GM23338 (cell line): ENCODE measurements around the gene GCHFR. TPM values are rescaled to one million over a fixed set of nuclear protein-coding genes. Genes with fewer than 3 reads are reported as not detected.

Experiments
- ATAC-seq: fragments of 200-7000 bp; cut with Tn5 transposase; 3 replicates; pipeline ENCODE4 v1.9.1; 2020
- DNase-seq: peaks from one replicate; pipeline ENCODE4 v3.0.0-alpha.2; 2015; ENCODE audit warnings: low spot score
- H2AFZ ChIP-seq: fragments of 200-600 bp; sonication (generic); 2 replicates; pipeline ENCODE4 v1.8.0; 2016; ENCODE audit warnings: antibody characterized with exemption, mild to moderate bottlenecking, moderate library complexity
- H3F3A ChIP-seq: fragments of 200-600 bp; sonication (generic); replicated peaks from 2 replicates; pipeline ENCODE4 v1.8.0; 2017; ENCODE audit warnings: antibody characterized with exemption, mixed run types, low read depth
- H3K27ac ChIP-seq: fragments of 200-600 bp; sonication (generic); 2 replicates; pipeline ENCODE4 v1.6.1; 2016; ENCODE audit warnings: low read depth
- H3K27me3 ChIP-seq: fragments of 200-600 bp; sonication (generic); 2 replicates; pipeline ENCODE4 v1.8.0; 2016; ENCODE audit warnings: mild to moderate bottlenecking, mixed run types, moderate library complexity; ENCODE audit not compliant: insufficient read depth
- H3K36me3 ChIP-seq: fragments of 200-600 bp; sonication (generic); 2 replicates; pipeline ENCODE4 v1.8.0; 2016; ENCODE audit warnings: mild to moderate bottlenecking; ENCODE audit not compliant: insufficient read depth
- H3K4me1 ChIP-seq: fragments of 200-600 bp; sonication (generic); 2 replicates; pipeline ENCODE4 v1.8.0; 2016; ENCODE audit warnings: mild to moderate bottlenecking, moderate library complexity; ENCODE audit not compliant: insufficient read depth
- H3K4me2 ChIP-seq: fragments of 200-600 bp; sonication (generic); 2 replicates; pipeline ENCODE4 v1.7.1; 2017; ENCODE audit warnings: mixed run types
- H3K4me3 ChIP-seq: fragments of 200-600 bp; sonication (generic); 2 replicates; pipeline ENCODE4 v1.6.1; 2016; ENCODE audit warnings: mixed run types
- H3K79me2 ChIP-seq: fragments of 200-600 bp; sonication (generic); replicated peaks from 2 replicates; pipeline ENCODE4 v1.8.0; 2017; ENCODE audit warnings: mild to moderate bottlenecking; ENCODE audit not compliant: insufficient read depth
- H3K9me2 ChIP-seq: fragments of 200-600 bp; sonication (generic); 2 replicates; pipeline ENCODE4 v1.8.0; 2017; ENCODE audit not compliant: insufficient read depth
- H4K20me1 ChIP-seq: fragments of 200-600 bp; sonication (generic); replicated peaks from 2 replicates; pipeline ENCODE4 v1.8.0; 2017; ENCODE audit warnings: mild to moderate bottlenecking; ENCODE audit not compliant: insufficient read depth
- H3K27ac Mint-ChIP-seq: 2 replicates; pipeline ENCODE4 v1.8.0; 2020; ENCODE audit warnings: inconsistent platforms, mild to moderate bottlenecking, moderate library complexity, mixed read lengths
- H3K27me3 Mint-ChIP-seq: 3 replicates; pipeline ENCODE4 v1.8.0; 2022; ENCODE audit warnings: low read depth, mild to moderate bottlenecking, moderate library complexity, mixed read lengths, inconsistent platforms; ENCODE audit not compliant: insufficient read depth, poor library complexity
- H3K36me3 Mint-ChIP-seq: 3 replicates; pipeline ENCODE4 v1.8.0; 2021; ENCODE audit warnings: low read depth, mild to moderate bottlenecking, inconsistent platforms, moderate library complexity, mixed read lengths
- H3K4me1 Mint-ChIP-seq: 3 replicates; pipeline ENCODE4 v1.8.0; 2020; ENCODE audit warnings: mild to moderate bottlenecking, inconsistent platforms, mixed read lengths
- H3K4me3 Mint-ChIP-seq: 3 replicates; pipeline ENCODE4 v1.8.0; 2021; ENCODE audit warnings: moderate library complexity, mild to moderate bottlenecking, inconsistent platforms, mixed read lengths
- H3K9me3 Mint-ChIP-seq: 3 replicates; pipeline ENCODE4 v1.8.0; 2020; ENCODE audit warnings: moderate library complexity, mild to moderate bottlenecking, inconsistent platforms, mixed read lengths
- CTCF ChIP-seq, 2 experiments: fragments of 200-600 bp in 1 of 2; sonication (generic) in 1 of 2; conservative IDR thresholded peaks; 2 replicates each; pipeline versions ENCODE4 v1.5.1 to v1.6.1; 2016 to 2017; ENCODE audit warnings: antibody characterized with exemption in 2 of 2, low read depth in 2 of 2, mild to moderate bottlenecking in 2 of 2, moderate library complexity in 1 of 2
- EZH2 ChIP-seq: fragments of 200-600 bp; sonication (generic); IDR thresholded peaks from one replicate; pipeline ENCODE4 v1.8.0; 2017; ENCODE audit warnings: antibody characterized with exemption, mild to moderate bottlenecking, low read depth; ENCODE audit not compliant: unreplicated experiment
- EZH2phosphoT487 ChIP-seq: fragments of 200-600 bp; sonication (generic); IDR thresholded peaks from one replicate; pipeline ENCODE4 v1.8.1; 2018; ENCODE audit warnings: antibody characterized with exemption; ENCODE audit not compliant: unreplicated experiment
- NANOG ChIP-seq: IDR thresholded peaks from 2 replicates; pipeline ENCODE4 v1.6.1; 2016; ENCODE audit warnings: antibody characterized with exemption, borderline replicate concordance
- POLR2AphosphoS5 ChIP-seq: IDR thresholded peaks from 2 replicates; pipeline ENCODE4 v1.6.1; 2016; ENCODE audit warnings: antibody characterized with exemption, low read depth
- STAT1 ChIP-seq: IDR thresholded peaks from one replicate; pipeline ENCODE4 v1.6.1; 2016; ENCODE audit warnings: antibody characterized with exemption; ENCODE audit not compliant: unreplicated experiment
- ZNF331 ChIP-seq: fragments of 250-450 bp; sonication (Bioruptor Pico); IDR thresholded peaks from 2 replicates; pipeline ENCODE4 v1.5.0; 2020; ENCODE audit warnings: low read depth, mild to moderate bottlenecking, moderate library complexity
- polyA plus RNA-seq: library from polyadenylated mRNA; unstranded; fragments of >200 nt; fragmentation: Nextera tagmentation; extraction: Ambion mirVana; gene quantifications from 2 replicates; pipeline ENCODE4 v1.2.1, GENCODE V29; 2016
- total RNA-seq: library from RNA; depleted of rRNA; stranded (reverse); fragments of >200 nt; shearing (Covaris generic); gene quantifications from 2 replicates; pipeline ENCODE4 v1.2.3, GENCODE V29; 2014
- TF ChIP-seq, protein P1 (sequence below): IDR thresholded peaks from one replicate; pipeline ENCODE4 v1.6.1; 2018; ENCODE audit warnings: antibody characterized with exemption; ENCODE audit not compliant: unreplicated experiment
- TF ChIP-seq, protein P2 (sequence below): IDR thresholded peaks from 2 replicates; pipeline ENCODE4 v1.6.1; 2016; ENCODE audit warnings: antibody characterized with exemption
- TF ChIP-seq, protein P3 (sequence below): fragments of 250-450 bp; sonication (Bioruptor Pico); IDR thresholded peaks from 2 replicates; pipeline ENCODE4 v1.5.0; 2020; ENCODE audit warnings: mild to moderate bottlenecking, moderate library complexity

Gene GCHFR
- total and polyA plus RNA-seq, 2 experiments from 2014 or later, result 38.9 to 44.2 TPM

DNA sequence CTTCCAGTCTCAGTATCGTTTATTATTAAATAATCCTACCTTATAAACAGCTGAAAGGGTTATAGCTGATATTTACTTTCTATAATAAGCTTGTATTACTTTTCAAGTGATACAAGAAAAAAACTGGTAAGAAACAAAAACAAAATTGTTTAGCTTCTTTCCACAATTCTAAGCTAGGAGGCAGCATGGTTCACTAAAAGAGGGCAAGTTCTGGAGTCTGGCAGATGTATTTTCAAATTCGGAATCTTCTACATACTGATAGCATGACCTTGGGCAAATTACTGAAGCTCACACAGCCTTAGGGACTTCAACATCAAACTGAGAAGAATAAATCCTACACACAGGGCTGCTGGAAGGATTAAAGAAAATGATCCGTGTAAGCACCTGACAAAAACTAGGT is 21.3 kb downstream of the GCHFR start:
- Mint-ChIP-seq H3K27ac (peak overlapping the region; percentile 30), H3K27me3 (peaks cover 13% of the 10 kb centered on the region), H3K4me1 (peaks cover 65% of the 10 kb centered on the region), H3K9me3 (no peaks in the 10 kb centered on the region), H3K36me3 (no peaks in the 10 kb centered on the region; the same call in 2 of the 3 replicates), H3K4me3 (no peak overlapping the region)
- Histone ChIP-seq H3F3A (peaks cover 9% of the 10 kb centered on the region; the same call in 1 of the 2 replicates), H3K79me2 (peaks cover 32% of the 10 kb centered on the region), H3K36me3 (no peaks in the 10 kb centered on the region), H4K20me1 (no peaks in the 10 kb centered on the region), H3K4me3 (no peak overlapping the region), H3K27ac (0 out of 2 replicates have a peak overlapping the region, but pooled peaks have one; percentile 24), H3K4me2 (no peak overlapping the region), H3K4me1 (peaks cover 50% of the 10 kb centered on the region), H2AFZ (no peak overlapping the region), H3K27me3 (no peaks in the 10 kb centered on the region), H3K9me2 (no peaks in the 10 kb centered on the region)
- DNase-seq (peak; percentile 28), ATAC-seq (no peak)
- TF ChIP-seq, protein P1, sequence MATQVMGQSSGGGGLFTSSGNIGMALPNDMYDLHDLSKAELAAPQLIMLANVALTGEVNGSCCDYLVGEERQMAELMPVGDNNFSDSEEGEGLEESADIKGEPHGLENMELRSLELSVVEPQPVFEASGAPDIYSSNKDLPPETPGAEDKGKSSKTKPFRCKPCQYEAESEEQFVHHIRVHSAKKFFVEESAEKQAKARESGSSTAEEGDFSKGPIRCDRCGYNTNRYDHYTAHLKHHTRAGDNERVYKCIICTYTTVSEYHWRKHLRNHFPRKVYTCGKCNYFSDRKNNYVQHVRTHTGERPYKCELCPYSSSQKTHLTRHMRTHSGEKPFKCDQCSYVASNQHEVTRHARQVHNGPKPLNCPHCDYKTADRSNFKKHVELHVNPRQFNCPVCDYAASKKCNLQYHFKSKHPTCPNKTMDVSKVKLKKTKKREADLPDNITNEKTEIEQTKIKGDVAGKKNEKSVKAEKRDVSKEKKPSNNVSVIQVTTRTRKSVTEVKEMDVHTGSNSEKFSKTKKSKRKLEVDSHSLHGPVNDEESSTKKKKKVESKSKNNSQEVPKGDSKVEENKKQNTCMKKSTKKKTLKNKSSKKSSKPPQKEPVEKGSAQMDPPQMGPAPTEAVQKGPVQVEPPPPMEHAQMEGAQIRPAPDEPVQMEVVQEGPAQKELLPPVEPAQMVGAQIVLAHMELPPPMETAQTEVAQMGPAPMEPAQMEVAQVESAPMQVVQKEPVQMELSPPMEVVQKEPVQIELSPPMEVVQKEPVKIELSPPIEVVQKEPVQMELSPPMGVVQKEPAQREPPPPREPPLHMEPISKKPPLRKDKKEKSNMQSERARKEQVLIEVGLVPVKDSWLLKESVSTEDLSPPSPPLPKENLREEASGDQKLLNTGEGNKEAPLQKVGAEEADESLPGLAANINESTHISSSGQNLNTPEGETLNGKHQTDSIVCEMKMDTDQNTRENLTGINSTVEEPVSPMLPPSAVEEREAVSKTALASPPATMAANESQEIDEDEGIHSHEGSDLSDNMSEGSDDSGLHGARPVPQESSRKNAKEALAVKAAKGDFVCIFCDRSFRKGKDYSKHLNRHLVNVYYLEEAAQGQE, result no peak
- TF ChIP-seq STAT1, result no peak
- TF ChIP-seq ZNF331 (CRISPR knock-in tag), result no peak
- TF ChIP-seq POLR2AphosphoS5, result no peak
- TF ChIP-seq CTCF (conservative IDR thresholded peaks at IDR 0.05; ENCODE audit: low read depth in 2 of 2), result peak; percentile 41 to 50
- no peak for TF ChIP-seq EZH2phosphoT487
- TF ChIP-seq EZH2, result no peak

GRCh38 chr15:40785814-40786213 is 21.9 kb downstream of the GCHFR start:
- H3K27me3 Mint-ChIP-seq, result peaks cover 13% of the 10 kb centered on the region
- no peak for TF ChIP-seq NANOG
- TF ChIP-seq, protein P2, sequence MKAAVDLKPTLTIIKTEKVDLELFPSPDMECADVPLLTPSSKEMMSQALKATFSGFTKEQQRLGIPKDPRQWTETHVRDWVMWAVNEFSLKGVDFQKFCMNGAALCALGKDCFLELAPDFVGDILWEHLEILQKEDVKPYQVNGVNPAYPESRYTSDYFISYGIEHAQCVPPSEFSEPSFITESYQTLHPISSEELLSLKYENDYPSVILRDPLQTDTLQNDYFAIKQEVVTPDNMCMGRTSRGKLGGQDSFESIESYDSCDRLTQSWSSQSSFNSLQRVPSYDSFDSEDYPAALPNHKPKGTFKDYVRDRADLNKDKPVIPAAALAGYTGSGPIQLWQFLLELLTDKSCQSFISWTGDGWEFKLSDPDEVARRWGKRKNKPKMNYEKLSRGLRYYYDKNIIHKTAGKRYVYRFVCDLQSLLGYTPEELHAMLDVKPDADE, result no peak
- TF ChIP-seq STAT1, result no peak
- TF ChIP-seq, protein P3, sequence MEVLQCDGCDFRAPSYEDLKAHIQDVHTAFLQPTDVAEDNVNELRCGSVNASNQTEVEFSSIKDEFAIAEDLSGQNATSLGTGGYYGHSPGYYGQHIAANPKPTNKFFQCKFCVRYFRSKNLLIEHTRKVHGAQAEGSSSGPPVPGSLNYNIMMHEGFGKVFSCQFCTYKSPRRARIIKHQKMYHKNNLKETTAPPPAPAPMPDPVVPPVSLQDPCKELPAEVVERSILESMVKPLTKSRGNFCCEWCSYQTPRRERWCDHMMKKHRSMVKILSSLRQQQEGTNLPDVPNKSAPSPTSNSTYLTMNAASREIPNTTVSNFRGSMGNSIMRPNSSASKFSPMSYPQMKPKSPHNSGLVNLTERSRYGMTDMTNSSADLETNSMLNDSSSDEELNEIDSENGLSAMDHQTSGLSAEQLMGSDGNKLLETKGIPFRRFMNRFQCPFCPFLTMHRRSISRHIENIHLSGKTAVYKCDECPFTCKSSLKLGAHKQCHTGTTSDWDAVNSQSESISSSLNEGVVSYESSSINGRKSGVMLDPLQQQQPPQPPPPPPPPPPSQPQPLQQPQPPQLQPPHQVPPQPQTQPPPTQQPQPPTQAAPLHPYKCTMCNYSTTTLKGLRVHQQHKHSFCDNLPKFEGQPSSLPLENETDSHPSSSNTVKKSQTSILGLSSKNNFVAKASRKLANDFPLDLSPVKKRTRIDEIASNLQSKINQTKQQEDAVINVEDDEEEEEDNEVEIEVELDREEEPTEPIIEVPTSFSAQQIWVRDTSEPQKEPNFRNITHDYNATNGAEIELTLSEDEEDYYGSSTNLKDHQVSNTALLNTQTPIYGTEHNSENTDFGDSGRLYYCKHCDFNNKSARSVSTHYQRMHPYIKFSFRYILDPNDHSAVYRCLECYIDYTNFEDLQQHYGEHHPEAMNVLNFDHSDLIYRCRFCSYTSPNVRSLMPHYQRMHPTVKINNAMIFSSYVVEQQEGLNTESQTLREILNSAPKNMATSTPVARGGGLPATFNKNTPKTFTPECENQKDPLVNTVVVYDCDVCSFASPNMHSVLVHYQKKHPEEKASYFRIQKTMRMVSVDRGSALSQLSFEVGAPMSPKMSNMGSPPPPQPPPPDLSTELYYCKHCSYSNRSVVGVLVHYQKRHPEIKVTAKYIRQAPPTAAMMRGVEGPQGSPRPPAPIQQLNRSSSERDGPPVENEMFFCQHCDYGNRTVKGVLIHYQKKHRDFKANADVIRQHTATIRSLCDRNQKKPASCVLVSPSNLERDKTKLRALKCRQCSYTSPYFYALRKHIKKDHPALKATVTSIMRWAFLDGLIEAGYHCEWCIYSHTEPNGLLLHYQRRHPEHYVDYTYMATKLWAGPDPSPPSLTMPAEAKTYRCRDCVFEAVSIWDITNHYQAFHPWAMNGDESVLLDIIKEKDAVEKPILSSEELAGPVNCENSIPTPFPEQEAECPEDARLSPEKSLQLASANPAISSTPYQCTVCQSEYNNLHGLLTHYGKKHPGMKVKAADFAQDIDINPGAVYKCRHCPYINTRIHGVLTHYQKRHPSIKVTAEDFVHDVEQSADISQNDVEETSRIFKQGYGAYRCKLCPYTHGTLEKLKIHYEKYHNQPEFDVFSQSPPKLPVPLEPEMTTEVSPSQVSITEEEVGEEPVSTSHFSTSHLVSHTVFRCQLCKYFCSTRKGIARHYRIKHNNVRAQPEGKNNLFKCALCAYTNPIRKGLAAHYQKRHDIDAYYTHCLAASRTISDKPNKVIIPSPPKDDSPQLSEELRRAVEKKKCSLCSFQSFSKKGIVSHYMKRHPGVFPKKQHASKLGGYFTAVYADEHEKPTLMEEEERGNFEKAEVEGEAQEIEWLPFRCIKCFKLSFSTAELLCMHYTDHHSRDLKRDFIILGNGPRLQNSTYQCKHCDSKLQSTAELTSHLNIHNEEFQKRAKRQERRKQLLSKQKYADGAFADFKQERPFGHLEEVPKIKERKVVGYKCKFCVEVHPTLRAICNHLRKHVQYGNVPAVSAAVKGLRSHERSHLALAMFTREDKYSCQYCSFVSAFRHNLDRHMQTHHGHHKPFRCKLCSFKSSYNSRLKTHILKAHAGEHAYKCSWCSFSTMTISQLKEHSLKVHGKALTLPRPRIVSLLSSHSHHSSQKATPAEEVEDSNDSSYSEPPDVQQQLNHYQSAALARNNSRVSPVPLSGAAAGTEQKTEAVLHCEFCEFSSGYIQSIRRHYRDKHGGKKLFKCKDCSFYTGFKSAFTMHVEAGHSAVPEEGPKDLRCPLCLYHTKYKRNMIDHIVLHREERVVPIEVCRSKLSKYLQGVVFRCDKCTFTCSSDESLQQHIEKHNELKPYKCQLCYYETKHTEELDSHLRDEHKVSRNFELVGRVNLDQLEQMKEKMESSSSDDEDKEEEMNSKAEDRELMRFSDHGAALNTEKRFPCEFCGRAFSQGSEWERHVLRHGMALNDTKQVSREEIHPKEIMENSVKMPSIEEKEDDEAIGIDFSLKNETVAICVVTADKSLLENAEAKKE, result no peak

More at GRCh38 chr15:40785814-40786213, 21.9 kb downstream of the GCHFR start:
- H3K9me2 ChIP-seq, result no peaks in the 10 kb centered on the region
- Mint-ChIP-seq H3K27ac (no peak overlapping the region), H3K4me1 (peaks cover 66% of the 10 kb centered on the region), H3K9me3 (no peaks in the 10 kb centered on the region), H3K36me3 (no peaks in the 10 kb centered on the region; the same call in 2 of the 3 replicates), H3K4me3 (no peak overlapping the region)
- peaks cover 52% of the 10 kb centered on the region for H3K4me1 ChIP-seq
- DNase-seq, result no peak
- no peaks in the 10 kb centered on the region for H4K20me1 ChIP-seq
- no peaks in the 10 kb centered on the region for H3K27me3 ChIP-seq
- peaks cover 32% of the 10 kb centered on the region for H3K79me2 ChIP-seq
- peaks cover 9% of the 10 kb centered on the region; the same call in 1 of the 2 replicates for H3F3A ChIP-seq
- no peak overlapping the region for H2AFZ ChIP-seq
- H3K36me3 ChIP-seq, result no peaks in the 10 kb centered on the region
- H3K27ac ChIP-seq, result peak overlapping the region; percentile 24; the same call in 1 of the 2 replicates
- peak overlapping the region; percentile 72 for H3K4me2 ChIP-seq
- no peak overlapping the region for H3K4me3 ChIP-seq
- ATAC-seq, result no peak
